B cell (primary cell): ENCODE results near the gene KRTAP4-6.

Experiments
- EZH2 ChIP-seq: IDR thresholded peaks from 2 replicates; pipeline ENCODE4 v1.6.1; 2012; ENCODE audit warnings: borderline replicate concordance, low read depth, mild to moderate bottlenecking, moderate library complexity, low read length; ENCODE audit not compliant: insufficient read depth, poor library complexity, severe bottlenecking
- TF ChIP-seq, protein P1 (sequence below): fragments of 200-600 bp; IDR thresholded peaks from one replicate; pipeline ENCODE4 v1.8.0; 2022; ENCODE audit warnings: antibody characterized with exemption, mild to moderate bottlenecking

DNA sequence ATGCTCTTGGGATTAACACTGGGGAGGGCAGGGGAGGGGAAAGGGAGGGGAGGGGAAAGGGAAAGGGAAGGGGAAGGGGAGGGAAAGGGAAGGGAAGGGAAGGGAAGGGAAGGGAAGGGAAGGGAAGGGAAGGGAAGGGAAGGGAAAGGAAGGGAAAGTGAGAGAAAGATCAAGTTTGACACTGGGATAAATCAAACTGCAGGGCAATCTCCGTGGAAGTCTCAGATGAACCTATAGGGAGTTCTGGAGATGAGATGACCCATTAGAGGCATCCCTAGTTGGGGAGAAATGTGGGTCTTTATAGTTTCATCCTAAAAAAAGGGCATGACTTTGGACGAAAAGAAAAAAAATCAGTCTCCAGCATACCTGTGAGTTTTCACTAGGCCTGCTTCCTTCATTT, 18.6 kb downstream of the KRTAP4-6 start:
- TF ChIP-seq, protein P1, sequence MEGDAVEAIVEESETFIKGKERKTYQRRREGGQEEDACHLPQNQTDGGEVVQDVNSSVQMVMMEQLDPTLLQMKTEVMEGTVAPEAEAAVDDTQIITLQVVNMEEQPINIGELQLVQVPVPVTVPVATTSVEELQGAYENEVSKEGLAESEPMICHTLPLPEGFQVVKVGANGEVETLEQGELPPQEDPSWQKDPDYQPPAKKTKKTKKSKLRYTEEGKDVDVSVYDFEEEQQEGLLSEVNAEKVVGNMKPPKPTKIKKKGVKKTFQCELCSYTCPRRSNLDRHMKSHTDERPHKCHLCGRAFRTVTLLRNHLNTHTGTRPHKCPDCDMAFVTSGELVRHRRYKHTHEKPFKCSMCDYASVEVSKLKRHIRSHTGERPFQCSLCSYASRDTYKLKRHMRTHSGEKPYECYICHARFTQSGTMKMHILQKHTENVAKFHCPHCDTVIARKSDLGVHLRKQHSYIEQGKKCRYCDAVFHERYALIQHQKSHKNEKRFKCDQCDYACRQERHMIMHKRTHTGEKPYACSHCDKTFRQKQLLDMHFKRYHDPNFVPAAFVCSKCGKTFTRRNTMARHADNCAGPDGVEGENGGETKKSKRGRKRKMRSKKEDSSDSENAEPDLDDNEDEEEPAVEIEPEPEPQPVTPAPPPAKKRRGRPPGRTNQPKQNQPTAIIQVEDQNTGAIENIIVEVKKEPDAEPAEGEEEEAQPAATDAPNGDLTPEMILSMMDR: no peak
- TF ChIP-seq EZH2: no peak
